Calu3 (cell line): Measurements from ENCODE around the gene EFR3B. TPM values are rescaled to one million over a fixed set of nuclear protein-coding genes. Genes with fewer than 3 reads are reported as not detected.
"Not testable (repeated sequence)": the region's sequence is repeated elsewhere in the genome, so short reads cannot be mapped to it uniquely, and the experiment has no call there.

ENCODE experiments used
- BruUV-seq: library from RNA; stranded (reverse); fragments of 400-500 nt; replicated peaks from 2 replicates; lab custom pipeline; 2021; lab: Mats Ljungman, UMichigan
- CTCF ChIA-PET: fragments of 300-600 bp; sonication (Branson Sonifier 250); formaldehyde crosslinking; loops from one replicate; lab custom pipeline; 2022; ENCODE audit warnings: antibody characterized with exemption; lab: Charles Lee
- DNase-seq: peaks from one replicate; pipeline ENCODE4 v3.0.0; 2022
- H3K27ac Mint-ChIP-seq: one replicate; pipeline ENCODE4 v1.8.0; 2022; ENCODE audit warnings: mixed read lengths; ENCODE audit not compliant: unreplicated experiment
- H3K27me3 Mint-ChIP-seq: one replicate; pipeline ENCODE4 v1.8.0; 2022; ENCODE audit warnings: mixed read lengths; ENCODE audit not compliant: unreplicated experiment
- H3K36me3 Mint-ChIP-seq: one replicate; pipeline ENCODE4 v1.8.0; 2022; ENCODE audit warnings: mild to moderate bottlenecking, moderate library complexity, mixed read lengths; ENCODE audit not compliant: insufficient read depth, unreplicated experiment
- H3K4me1 Mint-ChIP-seq: one replicate; pipeline ENCODE4 v1.8.0; 2022; ENCODE audit warnings: mild to moderate bottlenecking, low read depth, mixed read lengths; ENCODE audit not compliant: unreplicated experiment
- H3K4me3 Mint-ChIP-seq: one replicate; pipeline ENCODE4 v1.8.0; 2022; ENCODE audit warnings: mild to moderate bottlenecking, low read depth, moderate library complexity, mixed read lengths; ENCODE audit not compliant: unreplicated experiment
- H3K9me3 Mint-ChIP-seq: one replicate; pipeline ENCODE4 v1.8.0; 2022; ENCODE audit warnings: low read depth, mixed read lengths; ENCODE audit not compliant: unreplicated experiment
- CTCF ChIP-seq: fragments of 200-600 bp; IDR thresholded peaks from one replicate; pipeline ENCODE4 v1.8.0; 2022; ENCODE audit warnings: antibody characterized with exemption; ENCODE audit not compliant: unreplicated experiment
- intact Hi-C: fragments of 100-400 bp; cut with micrococcal nuclease; formaldehyde crosslinking; loops from one replicate; pipeline ENCODE4 v1.10.0; 2022; ENCODE audit not compliant: unreplicated experiment
- total RNA-seq: library from RNA; stranded (reverse); gene quantifications from 2 replicates; pipeline ENCODE4 v1.2.3, GENCODE V29; 2022

The EFR3B gene
- total RNA-seq, 1 experiment from 2014 or later = 0.17 TPM

DNA sequence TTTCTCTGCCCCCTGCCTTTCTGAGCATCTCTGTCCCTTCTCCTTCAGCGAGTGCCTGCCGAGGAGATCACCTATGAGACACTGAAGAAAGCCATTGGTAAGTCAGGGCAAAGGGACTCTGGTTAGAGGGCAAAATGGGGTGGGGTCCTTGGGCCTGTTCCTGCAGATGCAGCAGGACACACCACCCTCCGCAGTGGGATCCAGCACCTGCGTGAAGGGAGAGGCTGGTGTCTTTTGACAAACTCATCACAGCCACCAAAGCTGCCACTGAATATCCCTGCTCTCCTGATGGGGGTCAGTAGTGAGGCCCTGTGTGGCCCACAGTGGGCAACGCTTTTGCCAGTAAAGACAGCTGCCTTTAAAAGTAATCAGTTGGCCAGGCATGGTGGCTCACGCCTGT, 107.8 kb downstream of the EFR3B start:
- Mint-ChIP-seq H3K36me3 (no peaks in the 10 kb centered on the region), H3K4me3 (no peak overlapping the region), H3K9me3 (no peaks in the 10 kb centered on the region), H3K27me3 (peaks cover 65% of the 10 kb centered on the region), H3K27ac (no peak overlapping the region), H3K4me1 (no peaks in the 10 kb centered on the region)
- no peak for DNase-seq
- TF ChIP-seq CTCF = no peak
- CTCF ChIA-PET = no interaction called here
- intact Hi-C loops = no loop called here
- no TSS peak for BruUV-seq

DNA sequence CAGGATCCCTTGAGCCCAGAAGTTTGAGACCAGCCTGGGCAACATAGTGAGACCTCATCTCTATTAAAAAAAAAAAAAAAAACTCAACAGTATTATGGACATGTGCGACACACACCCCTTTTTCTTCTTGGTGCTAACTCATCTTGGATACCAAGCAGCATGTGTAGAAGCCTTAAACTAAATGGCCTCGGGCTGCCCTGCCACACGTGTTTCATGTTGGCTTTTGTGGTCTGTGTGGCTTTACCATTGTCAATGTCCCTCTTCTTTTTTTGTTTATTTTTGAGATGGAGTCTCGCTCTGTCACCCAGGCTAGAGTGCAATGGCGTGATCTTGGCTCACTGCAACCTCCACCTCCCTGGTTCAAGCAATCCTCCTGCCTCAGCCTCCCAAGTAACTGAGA, 109.1 kb downstream of the EFR3B start:
- H3K27me3 Mint-ChIP-seq = peaks cover 66% of the 10 kb centered on the region
- CTCF ChIA-PET = not testable (repeated sequence)

DNA sequence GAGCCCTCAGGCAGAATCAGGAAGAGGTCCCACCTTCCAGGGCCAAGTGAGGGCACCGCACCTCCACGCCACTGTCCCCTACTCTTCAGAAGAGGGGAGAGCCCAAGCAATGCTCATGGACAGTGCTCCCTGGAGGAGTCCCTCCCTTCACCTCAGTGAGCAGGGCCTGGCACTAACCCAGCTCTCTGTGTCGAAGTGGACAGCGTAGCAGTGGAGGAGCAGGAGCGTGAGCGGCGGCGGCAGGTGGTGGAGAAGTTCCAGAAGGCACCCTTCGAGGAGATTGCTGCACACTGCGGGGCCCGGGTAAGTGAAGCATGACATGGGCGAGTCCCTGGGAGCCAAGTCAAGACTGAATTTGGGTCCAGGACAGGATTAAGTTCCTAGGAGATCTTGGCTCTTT, 109.8 kb downstream of the EFR3B start:
- H3K27me3 Mint-ChIP-seq = peaks cover 66% of the 10 kb centered on the region
- CTCF ChIA-PET = no interaction called here
- no peaks in the 10 kb centered on the region for H3K36me3 Mint-ChIP-seq
- no peaks in the 10 kb centered on the region for H3K4me1 Mint-ChIP-seq
- intact Hi-C loops = no loop called here
- BruUV-seq = no TSS peak
- no peaks in the 10 kb centered on the region for H3K9me3 Mint-ChIP-seq
- TF ChIP-seq CTCF = no peak
- no peak overlapping the region for H3K27ac Mint-ChIP-seq
- H3K4me3 Mint-ChIP-seq = no peak overlapping the region
- no peak for DNase-seq

More for the DNA sequence above, 109.1 kb downstream of the EFR3B start:
- H3K4me1 Mint-ChIP-seq, H3K9me3 Mint-ChIP-seq, H3K36me3 Mint-ChIP-seq, DNase-seq, H3K27ac Mint-ChIP-seq, BruUV-seq, intact Hi-C loops, H3K4me3 Mint-ChIP-seq: not testable (repeated sequence)

GRCh38 chr2:25155401-25155800, 113.5 kb downstream of the EFR3B start:
- Mint-ChIP-seq H3K4me3 (no peak overlapping the region), H3K9me3 (no peaks in the 10 kb centered on the region), H3K27ac (no peak overlapping the region), H3K36me3 (no peaks in the 10 kb centered on the region), H3K4me1 (no peaks in the 10 kb centered on the region), H3K27me3 (peaks cover 67% of the 10 kb centered on the region)
- TF ChIP-seq CTCF = no peak
- DNase-seq = no peak
- BruUV-seq = no TSS peak
- CTCF ChIA-PET = interaction anchor here (0.6 to 1.4 kb wide), 4 partner anchors 11 to 255 kb away, joined by 3 read pairs; no protein-coding TSS in a partner anchor
- intact Hi-C loops = no loop called here

GRCh38 chr2:25158096-25158852, 116.4 kb downstream of the EFR3B start:
- H3K27me3 Mint-ChIP-seq = peaks cover 56% of the 10 kb centered on the region
- H3K27ac Mint-ChIP-seq = no peak overlapping the region
- DNase-seq = no peak
- TF ChIP-seq CTCF = no peak
- CTCF ChIA-PET = interaction anchor here (1.0 kb wide), 1 partner anchor 15 kb away, joined by 3 read pairs; no protein-coding TSS in a partner anchor
- no peaks in the 10 kb centered on the region for H3K9me3 Mint-ChIP-seq
- intact Hi-C loops = no loop called here
- no TSS peak for BruUV-seq
- no peaks in the 10 kb centered on the region for H3K36me3 Mint-ChIP-seq
- no peak overlapping the region for H3K4me3 Mint-ChIP-seq
- H3K4me1 Mint-ChIP-seq = no peaks in the 10 kb centered on the region
